HCT116 (cell line): ENCODE data around the gene PEX26.

ENCODE experiments used
- CTCF ChIP-seq, 3 experiments: fragments of 200-600 bp in 1 of 3; sonication (generic) in 1 of 3; IDR thresholded peaks in 2 of 3; conservative IDR thresholded peaks in 1 of 3; 2 replicates each; pipeline ENCODE4 v1.5.1; 2012 to 2017; ENCODE audit warnings: low read depth in 2 of 3, low read length in 2 of 3, antibody characterized with exemption in 1 of 3, borderline replicate concordance in 1 of 3, control low read depth in 1 of 3, mild to moderate bottlenecking in 1 of 3, mixed read lengths in 1 of 3, mixed run types in 1 of 3, moderate library complexity in 1 of 3; ENCODE audit not compliant: insufficient read depth in 1 of 3
- EZH2 ChIP-seq: fragments of 200-600 bp; sonication (generic); IDR thresholded peaks from 2 replicates; pipeline ENCODE4 v1.6.1; 2017; ENCODE audit warnings: antibody characterized with exemption, mixed run types
- EZH2phosphoT487 ChIP-seq: fragments of 200-600 bp; IDR thresholded peaks from 2 replicates; pipeline ENCODE4 v1.6.1; 2018; ENCODE audit warnings: antibody characterized with exemption, borderline replicate concordance
- JUND ChIP-seq: IDR thresholded peaks from 2 replicates; pipeline ENCODE4 v1.6.1; 2012
- POLR2AphosphoS5 ChIP-seq: IDR thresholded peaks from 2 replicates; pipeline ENCODE4 v1.6.1; 2011; ENCODE audit warnings: mild to moderate bottlenecking, low read depth, low read length, moderate library complexity
- RAD21 ChIP-seq: IDR thresholded peaks from 2 replicates; pipeline ENCODE4 v1.6.1; 2012; ENCODE audit warnings: low read depth, mild to moderate bottlenecking
- REST ChIP-seq: IDR thresholded peaks from 2 replicates; pipeline ENCODE4 v1.6.1; 2012; ENCODE audit warnings: low read depth
- YY1 ChIP-seq: IDR thresholded peaks from 2 replicates; pipeline ENCODE4 v1.6.1; 2011; ENCODE audit warnings: low read length, low read depth, moderate library complexity, mild to moderate bottlenecking; ENCODE audit not compliant: insufficient replicate concordance; ENCODE audit errors: extremely low read depth

DNA sequence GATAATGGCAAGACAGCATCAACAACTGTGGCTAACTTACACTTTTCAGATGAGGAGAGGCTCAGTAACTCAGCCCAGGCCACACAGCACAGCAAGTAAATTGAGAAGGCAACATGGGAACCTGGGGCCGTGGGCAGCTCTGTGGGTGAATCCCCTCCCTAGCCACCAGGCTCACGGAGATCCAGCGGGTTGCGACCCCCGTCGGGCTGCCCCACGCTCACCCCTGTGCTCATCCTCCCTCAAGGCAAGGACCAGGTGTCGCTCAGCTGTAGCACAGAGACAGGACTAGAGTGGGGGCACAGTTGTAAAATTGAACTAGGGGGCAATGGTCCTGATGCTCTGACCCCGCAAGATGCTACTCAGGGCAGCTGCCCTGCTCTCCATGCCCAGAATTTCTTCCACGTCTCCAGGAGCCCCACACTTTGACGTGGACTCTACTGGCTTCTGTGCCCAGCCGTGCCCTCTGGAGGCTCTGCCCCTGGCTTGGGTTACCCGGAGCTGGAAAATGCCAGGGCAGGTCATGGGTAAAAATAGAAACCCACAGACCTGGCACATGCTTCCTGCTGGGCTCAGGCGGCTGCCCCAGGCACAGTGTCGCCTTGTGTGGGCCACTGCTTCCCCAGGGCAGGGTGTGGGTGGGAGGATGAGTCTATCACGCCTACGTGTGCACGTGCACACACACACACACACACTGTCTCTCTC, 41.8 kb downstream of the PEX26 start:
- TF ChIP-seq POLR2AphosphoS5 (no peak), YY1 (no peak), REST (no peak), CTCF (IDR thresholded peaks at IDR 0.05 in 2 of 3, conservative IDR thresholded peaks at IDR 0.05 in 1 of 3; ENCODE audit: borderline replicate concordance in 1 of 3, insufficient read depth in 1 of 3, low read depth in 2 of 3, low read length in 2 of 3) (no peak), EZH2 (no peak), JUND (no peak), EZH2phosphoT487 (no peak), RAD21 (no peak)
